ENCODE measurements around the gene COPS8. TPM values are rescaled to one million over a fixed set of nuclear protein-coding genes. Genes with fewer than 3 reads are reported as not detected.

COPS8 gene
- total and polyA plus RNA-seq, 2 experiments from 2014 or later = 120 to 130 TPM

DNA sequence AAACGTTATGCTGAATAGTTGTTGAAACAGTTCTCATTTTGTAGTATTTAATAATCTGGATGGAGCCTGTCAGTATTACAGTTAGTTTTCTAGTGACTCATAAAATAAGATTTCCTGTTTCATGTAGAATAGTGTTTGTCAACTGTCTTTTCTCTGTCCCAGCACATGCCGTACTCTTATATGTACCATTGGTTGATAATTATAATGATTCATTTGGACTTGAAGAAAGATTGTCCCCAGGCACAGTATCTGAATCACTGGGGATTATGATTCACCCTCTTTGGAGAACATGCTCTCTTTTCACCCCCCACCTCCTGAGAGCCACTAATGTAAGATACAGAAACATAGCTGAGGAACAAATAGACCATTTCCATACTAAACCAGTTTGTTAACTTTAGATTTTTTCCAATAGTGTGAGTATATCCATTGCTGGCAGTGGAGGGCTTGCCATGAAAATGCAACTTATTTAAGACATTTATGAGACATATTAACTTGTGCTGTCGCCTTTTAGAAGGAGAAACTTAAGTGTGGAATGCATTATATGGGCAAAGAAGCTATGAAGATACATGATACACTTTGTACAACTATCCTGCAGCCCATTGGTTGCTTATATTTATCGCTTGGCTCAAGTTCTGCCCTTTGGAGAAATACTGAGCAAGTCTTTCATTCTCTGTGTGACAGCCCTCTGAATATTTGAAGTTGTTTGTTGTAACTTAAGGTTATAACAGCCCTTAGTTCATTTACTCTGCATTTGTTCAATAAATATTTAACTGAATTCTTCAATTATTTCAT lies 12.4 kb downstream of the COPS8 start:
- no peaks in the 10 kb centered on the region for H3K27me3 ChIP-seq (ENCODE audit: insufficient read depth)
- H3K36me3 ChIP-seq (ENCODE audit: insufficient read depth) = peaks cover 45% of the 10 kb centered on the region
- peaks cover 18% of the 10 kb centered on the region for H3K4me1 Mint-ChIP-seq
- H3K36me3 Mint-ChIP-seq (ENCODE audit: low read depth) = peaks cover 62% of the 10 kb centered on the region
- peaks cover 5% of the 10 kb centered on the region; the same call in 1 of the 2 replicates for H3K79me2 ChIP-seq (replicated peaks; ENCODE audit: insufficient read depth)
- H3K27me3 Mint-ChIP-seq (ENCODE audit: insufficient read depth, low read depth, poor library complexity) = peaks cover 2% of the 10 kb centered on the region
- H3K4me1 ChIP-seq (ENCODE audit: insufficient read depth) = no peaks in the 10 kb centered on the region
- TF ChIP-seq, protein P1, sequence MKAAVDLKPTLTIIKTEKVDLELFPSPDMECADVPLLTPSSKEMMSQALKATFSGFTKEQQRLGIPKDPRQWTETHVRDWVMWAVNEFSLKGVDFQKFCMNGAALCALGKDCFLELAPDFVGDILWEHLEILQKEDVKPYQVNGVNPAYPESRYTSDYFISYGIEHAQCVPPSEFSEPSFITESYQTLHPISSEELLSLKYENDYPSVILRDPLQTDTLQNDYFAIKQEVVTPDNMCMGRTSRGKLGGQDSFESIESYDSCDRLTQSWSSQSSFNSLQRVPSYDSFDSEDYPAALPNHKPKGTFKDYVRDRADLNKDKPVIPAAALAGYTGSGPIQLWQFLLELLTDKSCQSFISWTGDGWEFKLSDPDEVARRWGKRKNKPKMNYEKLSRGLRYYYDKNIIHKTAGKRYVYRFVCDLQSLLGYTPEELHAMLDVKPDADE (IDR thresholded peaks at IDR 0.05) = no peak
- TF ChIP-seq ZNF114 (CRISPR knock-in tag; IDR thresholded peaks at IDR 0.05) (no peak), EZH2phosphoT487 (IDR thresholded peaks at IDR 0.05; ENCODE audit: unreplicated experiment) (no peak), ZNF331 (CRISPR knock-in tag; IDR thresholded peaks at IDR 0.05; ENCODE audit: low read depth) (no peak)
- no peak overlapping the region for H3K4me2 ChIP-seq
- H3K4me3 ChIP-seq = no peak overlapping the region
- no peak overlapping the region for H3K27ac ChIP-seq (ENCODE audit: low read depth)
- ATAC-seq (no peak), DNase-seq (ENCODE audit: low spot score) (no peak)
- peaks cover 2% of the 10 kb centered on the region; the same call in 1 of the 2 replicates for H4K20me1 ChIP-seq (replicated peaks; ENCODE audit: insufficient read depth)
- H3K9me2 ChIP-seq (ENCODE audit: insufficient read depth) = no peaks in the 10 kb centered on the region
- no peaks in the 10 kb centered on the region for H3F3A ChIP-seq (replicated peaks; ENCODE audit: low read depth)
- H3K9me3 Mint-ChIP-seq = no peaks in the 10 kb centered on the region
- no peak overlapping the region for H2AFZ ChIP-seq
- no peak overlapping the region for H3K4me3 Mint-ChIP-seq
- no peak overlapping the region for H3K27ac Mint-ChIP-seq

DNA sequence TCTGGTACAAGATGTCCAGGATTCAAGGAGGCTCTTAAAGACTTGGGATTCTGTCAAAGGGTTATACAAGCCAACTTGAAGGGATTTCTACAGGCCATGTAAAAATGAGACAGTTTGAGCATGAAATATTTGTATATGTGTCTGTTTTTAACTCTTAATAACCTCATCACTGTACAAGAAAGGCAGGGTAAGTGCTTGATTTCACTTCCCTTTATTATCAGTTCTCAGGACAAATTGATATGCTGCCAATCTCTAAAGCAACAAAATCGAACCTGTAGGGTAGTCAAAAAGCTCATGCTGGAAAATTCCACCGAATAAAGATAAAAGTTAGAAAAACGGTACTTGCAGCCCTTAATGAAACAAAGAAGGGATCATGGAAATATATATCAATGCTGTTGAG lies 14.1 kb downstream of the COPS8 start:
- no peak overlapping the region for H3K4me3 ChIP-seq
- no peak for DNase-seq (ENCODE audit: low spot score)
- Mint-ChIP-seq H3K4me1 (peaks cover 18% of the 10 kb centered on the region), H3K27ac (no peak overlapping the region; the same call in 1 of the 2 replicates), H3K4me3 (no peak overlapping the region), H3K36me3 (ENCODE audit: low read depth) (peaks cover 48% of the 10 kb centered on the region), H3K27me3 (ENCODE audit: insufficient read depth, low read depth, poor library complexity) (peaks cover 2% of the 10 kb centered on the region), H3K9me3 (no peaks in the 10 kb centered on the region)
- no peaks in the 10 kb centered on the region for H4K20me1 ChIP-seq (replicated peaks; ENCODE audit: insufficient read depth)
- no peaks in the 10 kb centered on the region for H3K9me2 ChIP-seq (ENCODE audit: insufficient read depth)
- no peaks in the 10 kb centered on the region for H3K79me2 ChIP-seq (replicated peaks; ENCODE audit: insufficient read depth)
- no peak for ATAC-seq
- H3K36me3 ChIP-seq (ENCODE audit: insufficient read depth) = peaks cover 36% of the 10 kb centered on the region
- H3K27ac ChIP-seq (ENCODE audit: low read depth) = no peak overlapping the region
- no peaks in the 10 kb centered on the region for H3F3A ChIP-seq (replicated peaks; ENCODE audit: low read depth)
- no peaks in the 10 kb centered on the region for H3K27me3 ChIP-seq (ENCODE audit: insufficient read depth)
- no peak overlapping the region for H2AFZ ChIP-seq
- no peak for TF ChIP-seq EZH2phosphoT487 (IDR thresholded peaks at IDR 0.05; ENCODE audit: unreplicated experiment)
- no peak for TF ChIP-seq ZNF114 (CRISPR knock-in tag; IDR thresholded peaks at IDR 0.05)
- TF ChIP-seq, protein P2, sequence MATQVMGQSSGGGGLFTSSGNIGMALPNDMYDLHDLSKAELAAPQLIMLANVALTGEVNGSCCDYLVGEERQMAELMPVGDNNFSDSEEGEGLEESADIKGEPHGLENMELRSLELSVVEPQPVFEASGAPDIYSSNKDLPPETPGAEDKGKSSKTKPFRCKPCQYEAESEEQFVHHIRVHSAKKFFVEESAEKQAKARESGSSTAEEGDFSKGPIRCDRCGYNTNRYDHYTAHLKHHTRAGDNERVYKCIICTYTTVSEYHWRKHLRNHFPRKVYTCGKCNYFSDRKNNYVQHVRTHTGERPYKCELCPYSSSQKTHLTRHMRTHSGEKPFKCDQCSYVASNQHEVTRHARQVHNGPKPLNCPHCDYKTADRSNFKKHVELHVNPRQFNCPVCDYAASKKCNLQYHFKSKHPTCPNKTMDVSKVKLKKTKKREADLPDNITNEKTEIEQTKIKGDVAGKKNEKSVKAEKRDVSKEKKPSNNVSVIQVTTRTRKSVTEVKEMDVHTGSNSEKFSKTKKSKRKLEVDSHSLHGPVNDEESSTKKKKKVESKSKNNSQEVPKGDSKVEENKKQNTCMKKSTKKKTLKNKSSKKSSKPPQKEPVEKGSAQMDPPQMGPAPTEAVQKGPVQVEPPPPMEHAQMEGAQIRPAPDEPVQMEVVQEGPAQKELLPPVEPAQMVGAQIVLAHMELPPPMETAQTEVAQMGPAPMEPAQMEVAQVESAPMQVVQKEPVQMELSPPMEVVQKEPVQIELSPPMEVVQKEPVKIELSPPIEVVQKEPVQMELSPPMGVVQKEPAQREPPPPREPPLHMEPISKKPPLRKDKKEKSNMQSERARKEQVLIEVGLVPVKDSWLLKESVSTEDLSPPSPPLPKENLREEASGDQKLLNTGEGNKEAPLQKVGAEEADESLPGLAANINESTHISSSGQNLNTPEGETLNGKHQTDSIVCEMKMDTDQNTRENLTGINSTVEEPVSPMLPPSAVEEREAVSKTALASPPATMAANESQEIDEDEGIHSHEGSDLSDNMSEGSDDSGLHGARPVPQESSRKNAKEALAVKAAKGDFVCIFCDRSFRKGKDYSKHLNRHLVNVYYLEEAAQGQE (IDR thresholded peaks at IDR 0.05; ENCODE audit: unreplicated experiment) = no peak
- TF ChIP-seq, protein P3, sequence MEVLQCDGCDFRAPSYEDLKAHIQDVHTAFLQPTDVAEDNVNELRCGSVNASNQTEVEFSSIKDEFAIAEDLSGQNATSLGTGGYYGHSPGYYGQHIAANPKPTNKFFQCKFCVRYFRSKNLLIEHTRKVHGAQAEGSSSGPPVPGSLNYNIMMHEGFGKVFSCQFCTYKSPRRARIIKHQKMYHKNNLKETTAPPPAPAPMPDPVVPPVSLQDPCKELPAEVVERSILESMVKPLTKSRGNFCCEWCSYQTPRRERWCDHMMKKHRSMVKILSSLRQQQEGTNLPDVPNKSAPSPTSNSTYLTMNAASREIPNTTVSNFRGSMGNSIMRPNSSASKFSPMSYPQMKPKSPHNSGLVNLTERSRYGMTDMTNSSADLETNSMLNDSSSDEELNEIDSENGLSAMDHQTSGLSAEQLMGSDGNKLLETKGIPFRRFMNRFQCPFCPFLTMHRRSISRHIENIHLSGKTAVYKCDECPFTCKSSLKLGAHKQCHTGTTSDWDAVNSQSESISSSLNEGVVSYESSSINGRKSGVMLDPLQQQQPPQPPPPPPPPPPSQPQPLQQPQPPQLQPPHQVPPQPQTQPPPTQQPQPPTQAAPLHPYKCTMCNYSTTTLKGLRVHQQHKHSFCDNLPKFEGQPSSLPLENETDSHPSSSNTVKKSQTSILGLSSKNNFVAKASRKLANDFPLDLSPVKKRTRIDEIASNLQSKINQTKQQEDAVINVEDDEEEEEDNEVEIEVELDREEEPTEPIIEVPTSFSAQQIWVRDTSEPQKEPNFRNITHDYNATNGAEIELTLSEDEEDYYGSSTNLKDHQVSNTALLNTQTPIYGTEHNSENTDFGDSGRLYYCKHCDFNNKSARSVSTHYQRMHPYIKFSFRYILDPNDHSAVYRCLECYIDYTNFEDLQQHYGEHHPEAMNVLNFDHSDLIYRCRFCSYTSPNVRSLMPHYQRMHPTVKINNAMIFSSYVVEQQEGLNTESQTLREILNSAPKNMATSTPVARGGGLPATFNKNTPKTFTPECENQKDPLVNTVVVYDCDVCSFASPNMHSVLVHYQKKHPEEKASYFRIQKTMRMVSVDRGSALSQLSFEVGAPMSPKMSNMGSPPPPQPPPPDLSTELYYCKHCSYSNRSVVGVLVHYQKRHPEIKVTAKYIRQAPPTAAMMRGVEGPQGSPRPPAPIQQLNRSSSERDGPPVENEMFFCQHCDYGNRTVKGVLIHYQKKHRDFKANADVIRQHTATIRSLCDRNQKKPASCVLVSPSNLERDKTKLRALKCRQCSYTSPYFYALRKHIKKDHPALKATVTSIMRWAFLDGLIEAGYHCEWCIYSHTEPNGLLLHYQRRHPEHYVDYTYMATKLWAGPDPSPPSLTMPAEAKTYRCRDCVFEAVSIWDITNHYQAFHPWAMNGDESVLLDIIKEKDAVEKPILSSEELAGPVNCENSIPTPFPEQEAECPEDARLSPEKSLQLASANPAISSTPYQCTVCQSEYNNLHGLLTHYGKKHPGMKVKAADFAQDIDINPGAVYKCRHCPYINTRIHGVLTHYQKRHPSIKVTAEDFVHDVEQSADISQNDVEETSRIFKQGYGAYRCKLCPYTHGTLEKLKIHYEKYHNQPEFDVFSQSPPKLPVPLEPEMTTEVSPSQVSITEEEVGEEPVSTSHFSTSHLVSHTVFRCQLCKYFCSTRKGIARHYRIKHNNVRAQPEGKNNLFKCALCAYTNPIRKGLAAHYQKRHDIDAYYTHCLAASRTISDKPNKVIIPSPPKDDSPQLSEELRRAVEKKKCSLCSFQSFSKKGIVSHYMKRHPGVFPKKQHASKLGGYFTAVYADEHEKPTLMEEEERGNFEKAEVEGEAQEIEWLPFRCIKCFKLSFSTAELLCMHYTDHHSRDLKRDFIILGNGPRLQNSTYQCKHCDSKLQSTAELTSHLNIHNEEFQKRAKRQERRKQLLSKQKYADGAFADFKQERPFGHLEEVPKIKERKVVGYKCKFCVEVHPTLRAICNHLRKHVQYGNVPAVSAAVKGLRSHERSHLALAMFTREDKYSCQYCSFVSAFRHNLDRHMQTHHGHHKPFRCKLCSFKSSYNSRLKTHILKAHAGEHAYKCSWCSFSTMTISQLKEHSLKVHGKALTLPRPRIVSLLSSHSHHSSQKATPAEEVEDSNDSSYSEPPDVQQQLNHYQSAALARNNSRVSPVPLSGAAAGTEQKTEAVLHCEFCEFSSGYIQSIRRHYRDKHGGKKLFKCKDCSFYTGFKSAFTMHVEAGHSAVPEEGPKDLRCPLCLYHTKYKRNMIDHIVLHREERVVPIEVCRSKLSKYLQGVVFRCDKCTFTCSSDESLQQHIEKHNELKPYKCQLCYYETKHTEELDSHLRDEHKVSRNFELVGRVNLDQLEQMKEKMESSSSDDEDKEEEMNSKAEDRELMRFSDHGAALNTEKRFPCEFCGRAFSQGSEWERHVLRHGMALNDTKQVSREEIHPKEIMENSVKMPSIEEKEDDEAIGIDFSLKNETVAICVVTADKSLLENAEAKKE (CRISPR knock-in tag; IDR thresholded peaks at IDR 0.05) = no peak
- TF ChIP-seq, protein P1 (IDR thresholded peaks at IDR 0.05) = no peak
- no peaks in the 10 kb centered on the region for H3K4me1 ChIP-seq (ENCODE audit: insufficient read depth)
- no peak overlapping the region for H3K4me2 ChIP-seq

Measured in GM23338 (cell line).